DMS 273 (cell line): ENCODE measurements around the gene RET.

ENCODE experiments used
- DNase-seq: peaks from one replicate; lab custom pipeline; 2025; ENCODE audit not compliant: unreplicated experiment; lab: John Stamatoyannopoulos, UW

The RET gene

DNA sequence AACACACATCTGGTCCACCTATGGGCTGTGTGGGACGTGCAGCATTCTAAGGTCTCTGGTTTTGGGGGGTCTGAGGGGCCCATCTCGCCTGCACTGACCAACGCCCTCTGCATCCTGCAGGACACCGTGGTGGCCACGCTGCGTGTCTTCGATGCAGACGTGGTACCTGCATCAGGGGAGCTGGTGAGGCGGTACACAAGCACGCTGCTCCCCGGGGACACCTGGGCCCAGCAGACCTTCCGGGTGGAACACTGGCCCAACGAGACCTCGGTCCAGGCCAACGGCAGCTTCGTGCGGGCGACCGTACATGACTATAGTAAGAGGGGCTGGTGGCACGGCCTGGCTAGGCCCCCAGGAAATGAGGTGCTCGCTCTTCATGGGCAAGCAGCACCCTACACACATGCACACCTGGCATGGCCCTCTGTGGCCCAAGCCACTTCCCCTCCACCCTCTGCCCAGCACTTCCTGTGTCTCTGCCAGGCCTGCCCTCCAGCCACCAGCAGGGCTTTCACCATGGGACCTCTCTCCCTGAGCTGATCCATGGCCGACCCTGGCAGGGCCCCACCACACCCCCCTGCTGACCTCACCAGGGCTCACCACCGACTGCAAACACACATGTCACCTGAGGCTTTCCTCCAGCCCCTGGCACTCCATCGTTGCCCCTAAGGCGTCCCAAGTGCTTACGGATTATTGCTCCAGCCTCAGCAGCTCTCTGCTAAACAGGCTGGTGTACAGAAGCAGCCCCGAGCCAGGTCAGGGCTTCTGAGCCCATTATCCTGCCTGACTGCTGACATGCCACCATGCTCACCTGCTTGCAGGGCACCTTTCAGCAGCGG is 29.6 kb downstream of the RET start:
- no peak for DNase-seq

DNA sequence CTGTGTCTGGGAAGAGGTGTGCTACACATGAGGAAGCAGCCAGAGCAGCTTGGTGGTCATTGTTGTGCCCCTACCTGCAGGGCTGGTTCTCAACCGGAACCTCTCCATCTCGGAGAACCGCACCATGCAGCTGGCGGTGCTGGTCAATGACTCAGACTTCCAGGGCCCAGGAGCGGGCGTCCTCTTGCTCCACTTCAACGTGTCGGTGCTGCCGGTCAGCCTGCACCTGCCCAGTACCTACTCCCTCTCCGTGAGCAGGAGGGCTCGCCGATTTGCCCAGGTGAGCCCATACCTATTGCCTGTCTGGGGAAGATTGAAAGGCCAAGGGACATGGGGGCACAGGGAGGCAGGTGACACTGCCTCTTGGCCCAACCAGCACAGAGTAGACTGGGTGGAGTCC is 32.1 kb downstream of the RET start:
- no peak for DNase-seq

DNA sequence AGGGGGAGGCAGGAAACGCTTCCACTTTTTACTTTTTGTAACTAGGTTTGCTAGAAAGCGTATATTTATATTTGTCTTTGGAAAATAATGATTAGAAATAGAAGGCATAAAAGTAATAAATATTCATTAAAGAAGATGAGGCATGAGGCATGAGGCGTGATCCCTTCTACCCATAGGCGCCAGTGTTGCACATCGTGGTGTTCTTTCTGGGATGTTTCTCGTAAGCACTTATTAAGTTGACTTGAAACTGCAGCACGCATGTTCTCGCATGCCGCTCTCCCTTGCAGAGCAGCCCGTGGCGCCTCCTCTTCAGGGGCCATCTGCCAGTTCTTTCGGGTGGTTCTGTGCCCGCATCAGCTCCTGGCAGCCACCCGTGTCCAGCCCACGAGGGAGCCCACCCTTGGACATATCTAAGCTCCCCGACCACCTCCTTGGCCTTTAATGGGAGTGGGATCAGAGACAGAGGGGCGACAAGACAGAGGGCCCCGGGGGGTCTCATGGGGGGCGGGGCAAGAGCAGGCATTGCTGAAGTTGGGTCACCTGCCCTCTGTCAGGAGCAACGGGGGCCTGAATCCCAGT is 32.9 kb downstream of the RET start:
- peak; percentile 52 for DNase-seq

DNA sequence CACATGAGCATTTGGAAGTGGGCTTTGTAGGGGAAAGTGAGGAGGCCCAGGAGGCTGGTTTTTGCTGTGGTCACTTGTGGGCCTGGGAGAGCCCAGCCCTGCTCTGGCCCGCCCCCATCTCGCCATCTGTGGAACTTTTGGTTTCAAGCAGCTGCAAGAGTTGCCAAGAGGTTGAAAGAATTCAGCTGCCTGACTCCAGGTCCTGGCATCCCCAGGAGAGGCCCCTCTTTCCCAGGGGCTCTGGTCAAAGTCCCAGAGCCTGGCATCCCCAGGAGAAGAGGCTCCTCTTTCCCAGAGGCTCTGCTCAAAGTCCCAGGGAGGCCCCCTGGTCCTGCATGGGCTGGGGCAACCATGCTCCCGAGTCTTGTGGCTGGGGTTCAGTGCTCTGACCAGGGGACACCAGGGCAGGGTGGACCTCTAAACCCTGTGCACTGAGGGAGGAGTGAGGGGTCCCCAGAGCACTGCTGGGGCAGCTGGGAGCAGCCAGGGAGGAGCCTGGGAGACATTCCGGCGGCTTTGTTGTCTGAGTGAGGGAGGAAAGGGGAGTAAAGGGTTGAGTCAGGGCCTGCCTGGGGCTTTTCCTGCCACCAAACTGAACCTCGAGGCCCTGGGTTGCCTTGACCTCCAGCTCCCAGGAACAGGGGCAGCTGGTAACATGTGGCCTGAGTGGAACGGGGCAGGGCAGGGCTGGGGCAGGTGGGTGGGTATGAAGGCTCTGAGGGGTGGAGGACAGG is 33.6 kb downstream of the RET start:
- DNase-seq = peak; percentile 83

DNA sequence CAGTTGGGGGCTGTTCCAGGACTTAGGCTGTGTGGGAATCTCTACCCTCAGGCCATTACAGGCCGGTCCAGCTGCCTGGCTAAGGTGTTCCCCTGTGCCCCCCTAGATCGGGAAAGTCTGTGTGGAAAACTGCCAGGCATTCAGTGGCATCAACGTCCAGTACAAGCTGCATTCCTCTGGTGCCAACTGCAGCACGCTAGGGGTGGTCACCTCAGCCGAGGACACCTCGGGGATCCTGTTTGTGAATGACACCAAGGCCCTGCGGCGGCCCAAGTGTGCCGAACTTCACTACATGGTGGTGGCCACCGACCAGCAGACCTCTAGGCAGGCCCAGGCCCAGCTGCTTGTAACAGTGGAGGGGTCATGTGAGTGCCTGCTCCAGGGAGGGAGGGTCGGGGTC is 34.2 kb downstream of the RET start:
- no peak for DNase-seq

DNA sequence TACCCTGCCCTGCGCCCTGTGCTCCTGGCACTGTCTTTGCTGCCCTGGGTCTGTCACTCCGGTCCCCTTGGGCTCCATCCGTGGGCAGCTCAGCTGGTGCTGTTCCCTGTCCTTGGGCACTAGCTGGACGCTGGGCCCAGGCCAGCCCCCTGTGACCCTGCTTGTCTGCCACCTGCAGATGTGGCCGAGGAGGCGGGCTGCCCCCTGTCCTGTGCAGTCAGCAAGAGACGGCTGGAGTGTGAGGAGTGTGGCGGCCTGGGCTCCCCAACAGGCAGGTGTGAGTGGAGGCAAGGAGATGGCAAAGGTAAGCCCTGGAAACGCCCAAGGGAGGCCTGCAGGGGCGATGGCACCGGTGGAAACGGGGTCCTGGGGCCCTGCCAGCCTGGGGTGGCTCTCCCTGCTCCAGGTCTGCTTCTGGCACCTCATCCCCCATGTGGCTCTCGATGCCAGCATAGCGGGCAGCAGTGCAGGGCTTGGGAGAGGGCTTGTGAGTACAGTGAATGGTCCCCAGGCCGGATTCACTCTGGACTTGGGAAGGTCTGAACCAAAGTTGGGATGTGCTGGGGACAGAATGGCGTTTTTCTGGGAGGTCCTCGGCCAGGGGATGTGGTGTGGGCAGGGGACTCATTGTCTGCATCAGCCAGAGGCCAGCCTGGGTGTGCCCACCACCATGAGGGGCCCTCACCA is 35.2 kb downstream of the RET start:
- no peak for DNase-seq

DNA sequence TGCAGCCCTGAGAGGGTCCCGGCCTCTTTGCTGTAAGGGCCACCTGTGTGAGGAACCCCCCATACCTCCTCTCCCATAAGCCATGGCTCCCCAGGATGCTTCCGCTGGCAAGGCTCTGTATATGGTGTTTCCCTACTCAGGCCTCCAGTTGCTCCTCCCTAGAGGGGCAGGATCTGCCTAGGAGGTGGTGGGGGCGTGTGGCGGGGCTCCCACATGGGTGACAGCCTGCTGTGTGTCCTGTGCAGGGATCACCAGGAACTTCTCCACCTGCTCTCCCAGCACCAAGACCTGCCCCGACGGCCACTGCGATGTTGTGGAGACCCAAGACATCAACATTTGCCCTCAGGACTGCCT is 35.7 kb downstream of the RET start:
- DNase-seq = no peak

DNA sequence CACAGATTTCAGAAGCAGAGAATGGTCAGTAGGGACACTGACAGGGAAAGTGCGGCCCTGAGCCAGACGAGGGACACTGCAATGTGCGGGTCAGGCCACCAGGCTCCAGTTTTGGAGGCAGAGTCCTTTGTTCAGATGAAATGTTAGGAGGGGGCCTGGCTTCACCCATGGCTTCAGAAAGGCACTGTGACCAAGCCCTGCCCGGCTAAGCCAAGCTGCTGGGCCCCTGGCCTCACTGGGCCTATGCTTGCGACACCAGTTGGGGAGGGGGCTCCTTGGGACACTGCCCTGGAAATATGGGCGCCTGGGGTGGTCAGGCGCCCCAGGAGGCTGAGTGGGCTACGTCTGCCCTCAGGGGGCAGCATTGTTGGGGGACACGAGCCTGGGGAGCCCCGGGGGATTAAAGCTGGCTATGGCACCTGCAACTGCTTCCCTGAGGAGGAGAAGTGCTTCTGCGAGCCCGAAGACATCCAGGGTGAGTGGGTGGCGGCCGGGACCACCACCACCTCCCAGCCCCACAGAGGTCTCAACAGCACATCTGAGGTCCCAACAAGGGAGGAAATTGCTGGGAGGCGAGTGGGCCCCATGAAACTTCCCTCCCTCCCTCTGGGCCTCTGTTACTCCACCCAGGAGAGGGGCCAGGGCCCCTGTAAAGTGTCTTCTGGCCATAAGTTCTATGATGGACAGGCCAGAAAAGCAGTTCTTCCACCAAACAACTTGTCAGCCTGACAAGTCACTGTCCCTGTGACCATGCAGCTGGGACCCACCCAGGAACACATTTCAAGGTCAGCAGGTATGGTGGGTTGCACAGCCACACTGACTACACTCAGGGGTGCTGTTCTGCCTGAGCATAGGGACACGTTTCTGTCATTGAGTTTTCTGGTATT is 36.6 kb downstream of the RET start:
- no peak for DNase-seq

DNA sequence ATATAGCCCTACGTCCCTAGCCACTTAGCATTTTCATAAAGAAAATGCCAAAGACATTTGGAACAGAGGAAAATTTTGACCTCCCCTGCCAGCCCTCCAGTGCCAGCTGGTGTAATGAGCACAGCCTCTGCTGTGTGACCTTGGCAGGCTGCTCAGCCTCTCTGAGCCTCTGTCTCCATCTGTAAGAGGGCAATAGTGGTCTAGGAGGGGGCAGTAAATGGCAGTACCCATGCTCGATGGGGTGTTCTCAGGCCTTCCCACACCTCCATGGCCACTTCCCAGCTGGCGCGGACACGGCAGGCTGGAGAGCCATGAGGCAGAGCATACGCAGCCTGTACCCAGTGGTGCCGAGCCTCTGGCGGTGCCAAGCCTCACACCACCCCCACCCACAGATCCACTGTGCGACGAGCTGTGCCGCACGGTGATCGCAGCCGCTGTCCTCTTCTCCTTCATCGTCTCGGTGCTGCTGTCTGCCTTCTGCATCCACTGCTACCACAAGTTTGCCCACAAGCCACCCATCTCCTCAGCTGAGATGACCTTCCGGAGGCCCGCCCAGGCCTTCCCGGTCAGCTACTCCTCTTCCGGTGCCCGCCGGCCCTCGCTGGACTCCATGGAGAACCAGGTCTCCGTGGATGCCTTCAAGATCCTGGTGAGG is 37.3 kb downstream of the RET start:
- DNase-seq = no peak

DNA sequence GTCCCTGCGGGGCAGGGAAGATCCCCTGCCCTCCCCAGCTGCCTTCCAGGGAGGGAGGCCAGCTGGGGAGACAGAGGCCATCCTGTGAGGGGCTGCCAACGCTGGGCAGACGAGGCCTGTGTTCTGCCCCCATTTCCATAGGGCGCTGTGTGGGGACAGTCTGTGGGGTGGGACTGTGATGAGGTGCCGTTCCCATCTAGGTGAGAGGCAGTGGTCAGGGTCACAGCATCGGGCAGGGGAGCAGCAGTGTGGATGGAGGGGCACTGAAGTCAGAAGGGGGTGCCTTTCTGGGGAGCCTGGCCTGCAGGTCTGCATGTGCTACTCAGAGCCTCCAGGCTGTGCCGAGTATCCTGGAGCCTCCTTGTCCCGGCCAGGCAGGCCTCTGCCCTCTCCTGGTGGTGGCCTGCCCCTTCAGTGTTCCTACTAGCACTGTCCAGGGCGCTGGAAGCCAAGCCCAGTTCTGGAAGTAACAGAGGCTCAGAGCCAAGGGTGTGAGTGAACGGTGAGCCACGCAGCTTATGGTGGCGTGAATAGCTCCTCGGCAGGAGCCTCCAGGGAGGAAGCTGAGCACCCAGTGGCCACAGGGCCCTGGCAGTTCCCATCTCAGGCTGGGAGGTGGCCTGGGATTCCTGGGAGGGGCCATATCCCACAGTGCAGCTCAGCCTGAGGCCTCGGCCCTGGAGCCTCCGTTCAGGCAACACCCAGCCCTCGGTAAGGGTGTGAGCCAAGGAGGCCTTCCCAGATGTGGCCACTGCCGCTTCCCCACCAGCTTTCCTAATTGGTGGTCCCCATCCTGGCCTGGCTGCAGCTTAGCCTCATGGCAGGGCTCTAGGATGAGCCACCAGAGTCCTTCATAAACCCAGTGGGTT is 38.1 kb downstream of the RET start:
- DNase-seq = no peak

DNA sequence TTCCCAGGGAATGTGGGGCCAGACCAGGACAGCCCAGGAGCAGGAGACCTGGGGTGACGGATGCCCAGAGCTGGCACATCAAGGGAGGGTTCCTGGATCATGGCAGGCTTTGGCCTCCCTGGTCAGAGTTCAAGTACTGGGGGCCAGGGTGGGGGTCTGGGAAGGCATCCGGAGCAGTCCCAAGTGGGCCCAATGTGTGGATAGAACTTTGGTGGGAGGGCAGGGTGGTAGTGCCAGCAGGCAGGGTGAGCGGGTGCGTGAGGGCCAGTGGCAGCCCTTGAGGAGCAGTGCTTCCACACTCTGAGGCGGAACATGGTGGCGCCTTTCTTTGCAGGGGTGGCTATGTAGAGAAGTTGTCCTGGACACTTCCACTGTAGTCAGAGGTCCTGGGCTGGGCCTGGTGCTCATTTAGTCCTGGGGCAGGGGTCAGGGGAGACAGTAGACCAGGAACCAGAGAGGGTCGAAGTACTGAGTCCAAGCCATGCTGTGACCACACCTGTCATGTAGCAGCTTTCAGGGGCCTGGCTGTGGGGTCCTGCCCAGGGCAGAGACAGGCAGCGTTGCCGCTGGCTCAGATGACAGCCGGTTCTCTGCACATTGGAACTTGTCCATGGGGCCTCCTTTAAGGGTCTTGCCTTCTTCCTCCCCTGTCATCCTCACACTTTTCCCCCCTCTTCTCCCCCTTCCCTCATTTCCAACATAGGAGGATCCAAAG is 39.2 kb downstream of the RET start:
- DNase-seq = no peak

DNA sequence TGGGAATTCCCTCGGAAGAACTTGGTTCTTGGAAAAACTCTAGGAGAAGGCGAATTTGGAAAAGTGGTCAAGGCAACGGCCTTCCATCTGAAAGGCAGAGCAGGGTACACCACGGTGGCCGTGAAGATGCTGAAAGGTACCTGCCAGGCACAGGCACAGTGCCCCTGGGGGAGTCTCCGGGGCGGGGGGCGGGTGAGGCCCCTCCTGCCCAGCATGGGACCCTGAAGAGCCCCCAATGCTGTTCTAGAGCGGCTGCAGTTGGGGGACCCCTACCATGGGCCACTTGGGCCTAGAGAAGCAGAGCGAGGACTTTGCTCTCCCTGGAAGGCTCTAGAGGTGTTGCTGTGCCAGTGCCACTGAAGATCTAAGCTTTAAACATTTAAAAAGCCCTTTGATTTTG is 39.7 kb downstream of the RET start:
- no peak for DNase-seq

DNA sequence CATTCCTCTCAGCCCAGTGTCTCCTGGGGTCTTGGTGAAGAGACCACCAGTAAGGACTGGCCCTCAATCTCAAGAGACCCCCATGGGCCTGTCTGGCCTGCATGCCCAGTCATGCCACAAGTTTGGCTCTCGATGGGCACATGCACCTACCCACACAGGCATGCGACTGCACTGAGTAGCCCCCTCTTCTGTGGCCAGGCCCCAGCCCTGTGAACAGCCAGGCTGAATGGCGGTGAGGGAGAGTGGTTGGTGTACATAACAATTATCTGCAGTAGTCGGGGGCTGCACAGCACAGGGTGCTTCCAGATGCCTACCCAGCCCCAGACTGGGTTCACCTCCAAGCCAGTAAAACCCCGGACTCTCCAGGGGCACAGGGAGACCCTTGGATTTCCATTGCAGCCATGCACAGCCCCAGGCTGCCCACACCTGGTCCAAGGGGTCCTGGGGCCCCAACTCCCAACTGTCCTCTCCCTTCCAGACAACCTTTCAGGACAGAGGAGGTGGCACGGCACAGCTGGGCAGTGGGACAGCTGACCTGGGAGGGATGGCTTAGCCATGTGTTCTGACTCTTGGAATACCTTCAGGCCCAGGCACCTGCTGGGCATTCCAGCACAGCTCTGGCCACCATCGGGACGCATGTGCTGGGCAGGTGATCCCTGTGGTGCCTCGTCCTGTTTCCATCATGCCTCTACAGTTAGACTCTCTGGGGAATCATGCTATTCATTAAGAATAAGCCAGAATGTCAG is 40.3 kb downstream of the RET start:
- no peak for DNase-seq

DNA sequence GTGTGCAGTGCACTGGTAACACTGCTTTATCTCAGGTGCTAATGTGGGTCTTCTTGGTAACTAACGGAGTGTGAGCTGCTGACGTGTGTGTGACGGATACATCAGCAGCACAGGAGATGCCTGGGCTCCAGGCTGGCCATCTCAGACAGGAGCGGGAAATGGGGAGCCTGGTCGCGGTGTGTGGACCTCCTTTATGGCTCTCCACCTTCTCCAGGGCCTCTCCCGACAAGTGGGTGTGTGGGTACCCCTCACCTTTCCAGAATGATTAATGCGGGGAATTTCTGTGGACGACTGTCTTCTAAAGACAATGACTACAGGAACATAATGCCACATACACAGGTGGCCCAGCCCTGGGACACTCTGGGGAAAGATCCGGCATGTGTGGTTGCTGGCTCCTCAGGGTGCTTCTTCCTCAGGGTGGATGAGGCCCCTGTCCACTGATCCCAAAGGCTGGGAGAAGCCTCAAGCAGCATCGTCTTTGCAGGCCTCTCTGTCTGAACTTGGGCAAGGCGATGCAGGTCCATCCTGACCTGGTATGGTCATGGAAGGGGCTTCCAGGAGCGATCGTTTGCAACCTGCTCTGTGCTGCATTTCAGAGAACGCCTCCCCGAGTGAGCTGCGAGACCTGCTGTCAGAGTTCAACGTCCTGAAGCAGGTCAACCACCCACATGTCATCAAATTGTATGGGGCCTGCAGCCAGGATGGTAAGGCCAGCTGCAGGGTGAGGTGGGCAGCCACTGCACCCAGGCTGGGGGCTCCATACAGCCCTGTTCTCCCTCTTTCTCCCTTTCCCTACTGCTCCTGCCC is 41.1 kb downstream of the RET start:
- DNase-seq = no peak

DNA sequence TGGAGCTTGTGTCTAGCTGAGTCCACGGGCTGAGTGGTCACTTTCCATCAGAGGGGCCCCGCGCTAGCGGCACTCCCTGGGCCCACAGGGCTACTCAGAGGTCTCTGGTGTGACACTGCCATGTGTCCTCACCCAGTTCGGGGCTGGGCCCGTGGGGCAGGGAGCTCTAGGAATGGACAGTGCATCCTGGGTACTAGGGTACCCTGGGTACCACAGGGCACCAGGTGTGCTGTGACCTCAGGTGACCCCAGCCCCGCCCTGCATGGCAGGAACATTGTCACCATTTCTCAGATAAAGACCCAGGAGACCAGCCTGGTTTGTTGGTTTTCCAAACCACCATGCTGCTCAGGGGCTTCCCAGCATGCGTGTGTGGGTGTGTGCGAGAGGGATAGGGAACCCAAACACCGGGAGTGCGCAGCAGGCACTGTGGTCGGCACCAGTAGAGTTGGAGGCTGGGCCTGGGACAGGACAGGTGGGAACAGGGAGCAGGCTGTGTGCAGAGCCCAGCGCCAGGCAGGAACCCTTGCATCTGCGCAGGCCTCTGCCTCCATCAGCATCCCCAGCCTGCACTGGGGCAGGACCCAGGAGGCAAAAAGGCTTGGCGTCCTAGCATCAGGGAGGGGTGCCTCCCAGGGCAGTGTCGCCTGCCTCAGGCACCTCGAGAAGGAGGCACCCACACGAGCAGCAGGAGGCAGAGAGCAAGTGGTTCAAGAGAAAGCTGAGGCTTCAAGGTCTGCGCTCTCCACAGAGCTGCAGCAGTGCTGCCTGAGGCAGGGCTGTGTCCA is 42.0 kb downstream of the RET start:
- no peak for DNase-seq

DNA sequence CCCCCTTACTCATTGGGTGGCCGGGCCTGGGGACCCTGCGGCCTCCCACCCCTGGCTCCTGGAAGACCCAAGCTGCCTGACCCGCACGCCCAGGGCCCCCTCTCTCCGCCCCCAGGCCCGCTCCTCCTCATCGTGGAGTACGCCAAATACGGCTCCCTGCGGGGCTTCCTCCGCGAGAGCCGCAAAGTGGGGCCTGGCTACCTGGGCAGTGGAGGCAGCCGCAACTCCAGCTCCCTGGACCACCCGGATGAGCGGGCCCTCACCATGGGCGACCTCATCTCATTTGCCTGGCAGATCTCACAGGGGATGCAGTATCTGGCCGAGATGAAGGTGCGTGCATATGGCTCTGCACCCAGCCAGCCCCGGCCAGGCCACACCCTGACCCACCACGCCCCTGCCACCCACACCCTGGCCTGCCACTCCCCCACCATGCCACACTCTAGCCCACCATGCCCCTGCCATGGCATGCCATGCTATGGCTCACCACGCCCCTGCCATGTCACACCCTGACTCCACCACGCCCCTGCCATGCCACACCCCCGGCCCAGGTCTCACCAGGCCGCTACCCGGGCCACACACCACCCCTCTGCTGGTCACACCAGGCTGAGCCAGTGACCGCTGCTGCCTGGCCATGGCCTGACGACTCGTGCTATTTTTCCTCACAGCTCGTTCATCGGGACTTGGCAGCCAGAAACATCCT is 42.7 kb downstream of the RET start:
- no peak for DNase-seq
